Endothelial cell of umbilical vein (primary cell): Measurements from ENCODE around the gene DDX24. TPM values are rescaled to one million over a fixed set of nuclear protein-coding genes. Genes with fewer than 3 reads are reported as not detected.

Experiments used
- BruUV-seq: library from RNA; stranded (reverse); fragments of 400-500 nt; replicated peaks from 2 replicates; lab custom pipeline; 2021; lab: Mats Ljungman, UMichigan
- CTCF ChIA-PET: fragments of 300-600, 350-600 bp; sonication (Branson Sonifier 250); formaldehyde crosslinking; loops from one replicate; lab custom pipeline; 2021; ENCODE audit warnings: antibody characterized with exemption, inconsistent platforms; lab: Charles Lee
- POLR2A ChIA-PET: fragments of 300-600, 350-600 bp; sonication (Branson Sonifier 250); formaldehyde crosslinking; loops from one replicate; lab custom pipeline; 2021; ENCODE audit warnings: antibody characterized with exemption, inconsistent platforms; lab: Charles Lee
- DNase-seq: peaks from one replicate; pipeline ENCODE4 v3.0.0-alpha.2; 2011; ENCODE audit warnings: low read depth, low spot score
- FAIRE-seq: peaks from 2 replicates; lab custom pipeline; 2011; peaks lifted over from hg19 to GRCh38; lab: Jason Lieb, UNC
- H2AFZ ChIP-seq: 2 replicates; pipeline ENCODE4 v1.6.0; 2012; ENCODE audit warnings: low read depth, low read length, control low read depth, inconsistent platforms
- H3K27ac ChIP-seq: 2 replicates; pipeline ENCODE4 v1.5.1; 2011; ENCODE audit warnings: low read depth, mild to moderate bottlenecking, control low read depth, low read length, moderate library complexity; ENCODE audit not compliant: insufficient read depth
- H3K27me3 ChIP-seq, 2 experiments: 2 replicates each; pipeline versions ENCODE4 v1.6.0 to v1.6.1; 2011; ENCODE audit warnings: low read length in 2 of 2, mixed read lengths in 1 of 2; ENCODE audit not compliant: control insufficient read depth in 2 of 2, insufficient read depth in 2 of 2
- H3K36me3 ChIP-seq, 2 experiments: 2 replicates in 1 of 2; 3 replicates in 1 of 2; pipeline ENCODE4 v1.5.1; 2011; ENCODE audit warnings: low read length in 2 of 2, mild to moderate bottlenecking in 1 of 2, moderate library complexity in 1 of 2; ENCODE audit not compliant: control insufficient read depth in 2 of 2, insufficient read depth in 2 of 2; ENCODE audit errors: extremely low read depth in 1 of 2
- H3K4me1 ChIP-seq: 3 replicates; pipeline ENCODE4 v1.5.1; 2011; ENCODE audit warnings: mild to moderate bottlenecking, low read length; ENCODE audit not compliant: control insufficient read depth, insufficient read depth; ENCODE audit errors: extremely low read depth
- H3K4me2 ChIP-seq: 2 replicates; pipeline ENCODE4 v1.6.1; 2011; ENCODE audit warnings: low read length, control low read depth, mixed read lengths; ENCODE audit not compliant: insufficient read depth
- H3K4me3 ChIP-seq, 3 experiments: fragments of 200-600 bp in 1 of 3; sonication (generic), shearing (Covaris generic) in 1 of 3; replicated peaks in 1 of 3; 2 replicates each; pipeline ENCODE4 v1.5.1; 2011 to 2016; ENCODE audit warnings: control low read depth in 3 of 3, low read length in 3 of 3, mild to moderate bottlenecking in 2 of 3, inconsistent platforms in 1 of 3, low read depth in 1 of 3, moderate library complexity in 1 of 3; ENCODE audit not compliant: insufficient read depth in 1 of 3
- H3K79me2 ChIP-seq: 2 replicates; pipeline ENCODE4 v1.6.0; 2012; ENCODE audit warnings: low read length, inconsistent platforms; ENCODE audit not compliant: control insufficient read depth, insufficient read depth
- H3K9ac ChIP-seq: replicated peaks from 2 replicates; pipeline ENCODE3; 2011; ENCODE audit warnings: low read length, control low read depth; ENCODE audit not compliant: insufficient read depth; ENCODE audit errors: extremely low read depth
- H3K9me1 ChIP-seq: replicated peaks from 3 replicates; pipeline ENCODE4 v1.6.0; 2011; ENCODE audit warnings: mild to moderate bottlenecking, low read length; ENCODE audit not compliant: control insufficient read depth, insufficient read depth; ENCODE audit errors: extremely low read depth
- H3K9me3 ChIP-seq: replicated peaks from 2 replicates; pipeline ENCODE4 v1.5.1; 2012; ENCODE audit warnings: low read length, inconsistent platforms; ENCODE audit not compliant: control insufficient read depth, insufficient read depth
- H4K20me1 ChIP-seq: replicated peaks from 2 replicates; pipeline ENCODE3; 2011; ENCODE audit warnings: mild to moderate bottlenecking, low read length; ENCODE audit not compliant: control insufficient read depth, insufficient read depth; ENCODE audit errors: extremely low read depth
- CTCF ChIP-seq, 2 donors: IDR thresholded peaks; 1 replicate in 1 of 2; 2 replicates in 1 of 2; pipeline ENCODE4 v1.5.1; 2011; ENCODE audit warnings: low read length in 2 of 2, mild to moderate bottlenecking in 2 of 2, moderate library complexity in 2 of 2, control low read depth in 1 of 2, inconsistent platforms in 1 of 2, low read depth in 1 of 2; ENCODE audit not compliant: insufficient read depth in 1 of 2; ENCODE audit errors: extremely low read depth in 1 of 2
- EZH2 ChIP-seq: IDR thresholded peaks from 2 replicates; pipeline ENCODE4 v1.6.1; 2012; ENCODE audit warnings: borderline replicate concordance, low read depth, mild to moderate bottlenecking, moderate library complexity, low read length, inconsistent platforms; ENCODE audit not compliant: severe bottlenecking
- FOS ChIP-seq: IDR thresholded peaks from 2 replicates; pipeline ENCODE4 v1.6.1; 2011; ENCODE audit warnings: mild to moderate bottlenecking, low read length, moderate library complexity, borderline replicate concordance; ENCODE audit not compliant: insufficient read depth
- GATA2 ChIP-seq: IDR thresholded peaks from 2 replicates; pipeline ENCODE4 v1.7.0; 2011; ENCODE audit warnings: low read depth, mild to moderate bottlenecking, moderate library complexity, mixed read lengths, low read length; ENCODE audit not compliant: insufficient read length, insufficient read depth
- JUN ChIP-seq: IDR thresholded peaks from 2 replicates; pipeline ENCODE4 v1.6.1; 2011; ENCODE audit warnings: borderline replicate concordance, low read depth; ENCODE audit not compliant: insufficient read length, insufficient read depth
- MYC ChIP-seq: IDR thresholded peaks from one replicate; pipeline ENCODE4 v1.6.1; 2011; ENCODE audit warnings: mild to moderate bottlenecking, low read depth, low read length
- POLR2A ChIP-seq: IDR thresholded peaks from 2 replicates; pipeline ENCODE4 v1.6.1; 2012; ENCODE audit warnings: low read depth, mild to moderate bottlenecking, control low read depth, low read length
- POLR2AphosphoS5 ChIP-seq: IDR thresholded peaks from 2 replicates; pipeline ENCODE4 v1.6.1; 2012; ENCODE audit warnings: low read depth, mild to moderate bottlenecking, control low read depth, low read length, moderate library complexity; ENCODE audit not compliant: insufficient read depth
- dilution Hi-C: fragments of 300-500 bp; cut with MboI; formaldehyde crosslinking; loops from one replicate; pipeline ENCODE4 v1.15.0; 2019; ENCODE audit warnings: low sequenced_read_pairs; ENCODE audit not compliant: extremely low pct_ligation_motif_present
- intact Hi-C: fragments of 100-400 bp; cut with micrococcal nuclease; formaldehyde crosslinking; loops from one replicate; pipeline ENCODE4 v1.10.0; 2022
- polyA plus RNA-seq, 4 experiments: library from polyadenylated mRNA; depleted of rRNA in 3 of 4; stranded (reverse) in 3 of 4; unstranded in 1 of 4; fragments of >200 nt; gene quantifications; 2 replicates each; pipeline versions ENCODE4 v1.2.1 to v1.2.3, GENCODE V29; 2011 to 2012; ENCODE audit warnings: missing spikeins in 1 of 4
- total RNA-seq: library from RNA; stranded (reverse); gene quantifications from 2 replicates; pipeline ENCODE4 v1.2.3, GENCODE V29; 2021
- TF ChIP-seq, protein P1 (sequence below): IDR thresholded peaks from 2 replicates; pipeline ENCODE4 v1.6.1; 2011; ENCODE audit not compliant: insufficient read depth, insufficient read length

DDX24 gene
- total and polyA plus RNA-seq, 2 donors (not counting 3 experiments of a cell fraction or from before 2014, with no cell fraction given): 88.3 to 141 TPM

DNA sequence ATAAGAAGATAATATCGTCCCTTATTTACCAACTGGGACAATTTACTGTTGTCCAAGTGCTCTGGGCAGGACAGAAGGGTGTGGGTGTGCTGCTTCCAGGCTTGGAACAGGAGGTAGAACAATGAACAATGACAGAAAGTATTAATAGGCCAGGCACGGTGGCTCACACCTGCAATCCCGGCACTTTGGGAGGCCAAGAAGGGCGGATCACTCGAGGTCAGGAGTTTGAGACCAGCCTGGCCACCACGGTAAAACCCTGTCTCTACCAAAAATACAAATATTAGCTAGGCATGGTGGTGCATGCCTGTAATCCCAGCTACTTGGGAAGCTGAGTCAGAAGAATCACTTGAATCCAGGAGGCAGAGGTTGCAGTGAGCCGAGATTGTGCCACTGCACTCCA is 32.1 kb upstream of the DDX24 start:
- intact Hi-C loops (loop anchor here (10.0 kb wide), 1 partner anchor 1058 kb away; no protein-coding TSS in a partner anchor), dilution Hi-C loops (no loop called here)
- no peak overlapping the region for H2AFZ ChIP-seq
- H3K79me2 ChIP-seq: no peaks in the 10 kb centered on the region
- H4K20me1 ChIP-seq: no peaks in the 10 kb centered on the region
- no peaks in the 10 kb centered on the region for H3K36me3 ChIP-seq
- H3K27ac ChIP-seq: no peak overlapping the region
- H3K9me1 ChIP-seq: no peaks in the 10 kb centered on the region
- H3K9me3 ChIP-seq: no peaks in the 10 kb centered on the region
- H3K4me2 ChIP-seq: no peak overlapping the region
- CTCF ChIA-PET: interaction anchor here (1.4 to 6.1 kb wide), 3 partner anchors 18 to 84 kb away, joined by 3 to 67 read pairs (median 8); partner anchors contain the start of gene IFI27L2
- FAIRE-seq (peak; percentile 66), DNase-seq (no peak)
- no peak overlapping the region for H3K9ac ChIP-seq
- TF ChIP-seq POLR2A: no peak
- TF ChIP-seq EZH2: no peak
- no peak for TF ChIP-seq JUN
- TF ChIP-seq FOS: no peak
- TF ChIP-seq CTCF (IDR thresholded peaks at IDR 0.05; ENCODE audit: extremely low read depth in 1 of 2, insufficient read depth in 1 of 2, low read depth in 1 of 2, low read length in 2 of 2): no peak
- TF ChIP-seq GATA2: no peak
- TF ChIP-seq, protein P1, sequence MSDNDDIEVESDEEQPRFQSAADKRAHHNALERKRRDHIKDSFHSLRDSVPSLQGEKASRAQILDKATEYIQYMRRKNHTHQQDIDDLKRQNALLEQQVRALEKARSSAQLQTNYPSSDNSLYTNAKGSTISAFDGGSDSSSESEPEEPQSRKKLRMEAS: no peak
- TF ChIP-seq MYC: no peak
- TF ChIP-seq POLR2AphosphoS5: no peak
- BruUV-seq: no TSS peak
- no peaks in the 10 kb centered on the region for H3K27me3 ChIP-seq
- peaks cover 19% of the 10 kb centered on the region for H3K4me1 ChIP-seq
- POLR2A ChIA-PET: no interaction called here
- H3K4me3 ChIP-seq: no peak overlapping the region
